ENCODE results near the gene BCAS4. TPM values are rescaled to one million over a fixed set of nuclear protein-coding genes. Genes with fewer than 3 reads are reported as not detected.
A peak's percentile ranks its signal among the peaks of the same experiment; 100 is the strongest.

Gene BCAS4
- total RNA-seq, 1 experiment from 2014 or later = 13.5 TPM

DNA sequence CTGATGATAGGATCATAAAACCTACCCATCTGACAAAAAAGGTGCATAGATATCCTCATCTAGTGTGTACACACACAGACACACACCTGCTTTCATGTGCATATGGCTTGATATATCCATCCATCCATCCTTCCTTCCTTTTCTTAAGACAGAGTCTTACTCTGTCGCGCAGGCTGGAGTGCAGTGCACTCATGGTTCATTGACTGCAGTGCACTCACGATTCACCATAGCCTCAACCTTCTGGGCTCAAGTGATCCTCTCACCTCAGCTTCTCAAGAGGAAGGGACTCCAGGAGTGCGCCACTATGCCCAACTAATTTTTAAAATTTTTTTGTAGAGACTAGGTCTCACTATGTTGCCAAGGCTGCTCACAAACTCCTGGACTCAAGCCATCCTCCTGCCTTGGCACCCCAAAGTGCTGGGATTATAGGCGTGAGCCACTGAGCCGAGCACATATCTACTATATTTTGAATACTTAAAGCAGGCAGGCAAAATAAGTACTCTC, 109.3 kb downstream of the BCAS4 start:
- no peak for DNase-seq
- Mint-ChIP-seq H3K27ac (ENCODE audit: unreplicated experiment) (no peak overlapping the region), H3K4me1 (ENCODE audit: low read depth, unreplicated experiment) (no peaks in the 10 kb centered on the region), H3K27me3 (ENCODE audit: unreplicated experiment) (no peaks in the 10 kb centered on the region), H3K4me3 (ENCODE audit: low read depth, unreplicated experiment) (no peak overlapping the region), H3K9me3 (ENCODE audit: low read depth, unreplicated experiment) (no peaks in the 10 kb centered on the region), H3K36me3 (ENCODE audit: insufficient read depth, unreplicated experiment) (peaks cover 48% of the 10 kb centered on the region)
- intact Hi-C loops (cut with micrococcal nuclease; ENCODE audit: unreplicated experiment) = no loop called here
- CTCF ChIA-PET = no interaction called here
- BruUV-seq (replicated peaks) = no TSS peak
- TF ChIP-seq, protein P1, sequence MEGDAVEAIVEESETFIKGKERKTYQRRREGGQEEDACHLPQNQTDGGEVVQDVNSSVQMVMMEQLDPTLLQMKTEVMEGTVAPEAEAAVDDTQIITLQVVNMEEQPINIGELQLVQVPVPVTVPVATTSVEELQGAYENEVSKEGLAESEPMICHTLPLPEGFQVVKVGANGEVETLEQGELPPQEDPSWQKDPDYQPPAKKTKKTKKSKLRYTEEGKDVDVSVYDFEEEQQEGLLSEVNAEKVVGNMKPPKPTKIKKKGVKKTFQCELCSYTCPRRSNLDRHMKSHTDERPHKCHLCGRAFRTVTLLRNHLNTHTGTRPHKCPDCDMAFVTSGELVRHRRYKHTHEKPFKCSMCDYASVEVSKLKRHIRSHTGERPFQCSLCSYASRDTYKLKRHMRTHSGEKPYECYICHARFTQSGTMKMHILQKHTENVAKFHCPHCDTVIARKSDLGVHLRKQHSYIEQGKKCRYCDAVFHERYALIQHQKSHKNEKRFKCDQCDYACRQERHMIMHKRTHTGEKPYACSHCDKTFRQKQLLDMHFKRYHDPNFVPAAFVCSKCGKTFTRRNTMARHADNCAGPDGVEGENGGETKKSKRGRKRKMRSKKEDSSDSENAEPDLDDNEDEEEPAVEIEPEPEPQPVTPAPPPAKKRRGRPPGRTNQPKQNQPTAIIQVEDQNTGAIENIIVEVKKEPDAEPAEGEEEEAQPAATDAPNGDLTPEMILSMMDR (IDR thresholded peaks at IDR 0.05; ENCODE audit: unreplicated experiment) = no peak

DNA sequence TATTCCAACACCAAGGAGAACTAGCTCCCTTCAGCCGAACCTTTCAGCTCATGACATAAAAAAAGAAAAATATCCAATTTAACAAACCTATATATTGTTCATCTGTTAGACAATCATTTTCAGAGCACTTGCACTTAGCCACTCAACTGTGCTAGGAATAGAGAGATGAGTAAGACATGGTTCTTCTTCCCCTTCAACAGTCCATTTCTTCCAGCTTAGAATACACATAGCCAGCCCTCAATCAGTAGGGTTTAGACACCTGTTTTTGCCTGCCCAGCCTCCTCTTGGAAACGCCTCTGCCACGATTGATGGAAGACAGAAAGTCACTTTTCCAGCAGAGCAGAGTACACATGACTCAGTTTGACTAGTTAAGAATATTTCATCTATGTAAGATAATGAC, 114.6 kb downstream of the BCAS4 start:
- CTCF ChIA-PET = no interaction called here
- DNase-seq = no peak
- Mint-ChIP-seq H3K4me3 (ENCODE audit: low read depth, unreplicated experiment) (no peak overlapping the region), H3K27me3 (ENCODE audit: unreplicated experiment) (no peaks in the 10 kb centered on the region), H3K4me1 (ENCODE audit: low read depth, unreplicated experiment) (peaks cover 32% of the 10 kb centered on the region), H3K27ac (ENCODE audit: unreplicated experiment) (no peak overlapping the region), H3K36me3 (ENCODE audit: insufficient read depth, unreplicated experiment) (peaks cover 27% of the 10 kb centered on the region), H3K9me3 (ENCODE audit: low read depth, unreplicated experiment) (no peaks in the 10 kb centered on the region)
- no TSS peak for BruUV-seq (replicated peaks)
- intact Hi-C loops (cut with micrococcal nuclease; ENCODE audit: unreplicated experiment) = no loop called here
- TF ChIP-seq, protein P1 (IDR thresholded peaks at IDR 0.05; ENCODE audit: unreplicated experiment) = no peak

DNA sequence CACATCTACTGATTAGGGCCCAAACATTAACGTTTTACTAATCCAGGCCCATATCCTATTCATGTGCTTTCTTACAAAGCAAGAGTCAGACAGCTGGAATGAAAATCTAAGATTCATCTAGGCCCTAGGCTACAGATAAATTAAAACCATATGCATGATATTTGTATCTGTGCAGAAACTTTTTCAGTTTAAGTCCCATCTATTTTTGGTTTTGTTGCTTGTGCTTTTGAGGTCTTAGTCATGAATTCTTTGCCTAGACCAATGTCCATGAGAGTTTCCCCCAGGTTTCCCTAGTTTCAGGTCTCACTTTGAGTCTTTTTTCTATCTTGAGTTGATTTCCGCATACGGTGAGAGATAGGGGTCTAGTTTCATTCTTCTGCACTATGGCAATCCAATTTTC, 116.2 kb downstream of the BCAS4 start:
- Mint-ChIP-seq H3K27me3 (ENCODE audit: unreplicated experiment) (no peaks in the 10 kb centered on the region), H3K4me1 (ENCODE audit: low read depth, unreplicated experiment) (peaks cover 41% of the 10 kb centered on the region), H3K9me3 (ENCODE audit: low read depth, unreplicated experiment) (no peaks in the 10 kb centered on the region), H3K4me3 (ENCODE audit: low read depth, unreplicated experiment) (no peak overlapping the region), H3K27ac (ENCODE audit: unreplicated experiment) (no peak overlapping the region), H3K36me3 (ENCODE audit: insufficient read depth, unreplicated experiment) (peaks cover 27% of the 10 kb centered on the region)
- DNase-seq = no peak
- intact Hi-C loops (cut with micrococcal nuclease; ENCODE audit: unreplicated experiment) = no loop called here
- CTCF ChIA-PET = interaction anchor here (0.6 to 0.7 kb wide), 2 partner anchors 27 to 116 kb away, joined by 3 read pairs; partner anchors contain the start of gene BCAS4
- TF ChIP-seq, protein P1 (IDR thresholded peaks at IDR 0.05; ENCODE audit: unreplicated experiment) = no peak
- BruUV-seq (replicated peaks) = no TSS peak

DNA sequence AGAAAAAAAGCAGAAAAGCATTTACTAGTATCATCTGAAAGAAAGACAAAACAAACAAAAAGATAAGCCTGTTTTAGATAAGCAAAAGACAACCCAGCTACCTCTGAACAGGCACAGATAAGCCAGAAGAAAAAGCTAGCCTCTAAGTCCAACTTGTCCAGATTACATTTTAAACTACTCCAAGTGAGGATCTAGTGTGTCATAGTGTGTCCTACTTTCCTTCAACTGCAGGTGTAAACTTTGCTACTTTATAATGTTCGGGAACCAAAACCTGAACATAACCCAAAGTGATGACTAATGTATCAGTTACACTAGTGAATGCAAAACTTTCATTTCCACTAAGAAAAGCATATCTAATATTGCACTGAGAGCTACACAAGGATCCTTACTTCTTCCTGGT, 116.9 kb downstream of the BCAS4 start:
- Mint-ChIP-seq H3K36me3 (ENCODE audit: insufficient read depth, unreplicated experiment) (peaks cover 27% of the 10 kb centered on the region), H3K4me1 (ENCODE audit: low read depth, unreplicated experiment) (peaks cover 48% of the 10 kb centered on the region), H3K27ac (ENCODE audit: unreplicated experiment) (peak overlapping the region; percentile 2), H3K27me3 (ENCODE audit: unreplicated experiment) (no peaks in the 10 kb centered on the region), H3K4me3 (ENCODE audit: low read depth, unreplicated experiment) (no peak overlapping the region), H3K9me3 (ENCODE audit: low read depth, unreplicated experiment) (no peaks in the 10 kb centered on the region)
- intact Hi-C loops (cut with micrococcal nuclease; ENCODE audit: unreplicated experiment) = no loop called here
- DNase-seq = no peak
- CTCF ChIA-PET = interaction anchor here (0.6 to 0.7 kb wide), 2 partner anchors 26 to 132 kb away, joined by 3 read pairs; no protein-coding TSS in a partner anchor
- BruUV-seq (replicated peaks) = no TSS peak
- TF ChIP-seq, protein P1 (IDR thresholded peaks at IDR 0.05; ENCODE audit: unreplicated experiment) = no peak

Data from Calu3 (cell line).